ENCODE measurements around the gene SLC41A1.

SLC41A1 gene

DNA sequence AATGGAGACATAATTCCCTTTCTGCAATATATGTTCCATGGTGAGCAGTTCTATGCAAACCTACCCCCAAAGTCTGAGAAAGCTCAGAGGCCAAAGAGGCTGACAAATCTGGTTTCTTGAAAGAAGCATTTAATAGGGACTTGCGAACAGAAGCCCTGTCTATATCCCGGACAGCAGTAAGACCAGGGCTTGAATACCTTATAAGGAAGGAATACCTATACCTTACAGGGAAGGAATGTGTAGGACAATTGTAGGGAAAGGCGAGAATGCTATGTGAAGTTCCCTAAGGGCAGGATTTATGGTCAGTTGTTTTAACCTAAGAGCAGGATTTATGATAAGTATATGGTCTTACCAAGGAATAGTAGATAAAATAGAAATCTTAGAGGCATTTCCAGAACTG, 5.0 kb upstream of the SLC41A1 start:
- no peak for FAIRE-seq

DNA sequence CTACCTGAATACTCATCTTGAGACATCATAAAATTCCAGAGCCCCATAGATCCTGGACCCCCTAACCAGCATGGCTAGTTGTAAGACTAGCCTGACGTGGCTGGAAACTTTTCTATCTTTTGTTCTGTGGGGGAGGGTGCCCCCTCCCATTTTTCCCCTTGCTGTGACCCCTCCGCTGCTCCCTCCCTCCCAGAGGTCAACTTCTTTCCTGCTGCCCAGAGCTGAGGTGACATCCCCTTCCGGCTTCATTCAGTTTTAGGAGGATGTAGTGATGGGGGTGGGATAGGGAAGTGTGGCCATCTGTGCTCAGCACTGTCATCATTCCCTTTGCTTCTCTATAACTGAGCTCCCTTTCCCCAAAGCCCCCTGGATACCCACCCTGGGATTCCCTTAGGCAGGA, 4.4 kb upstream of the SLC41A1 start:
- no peak for FAIRE-seq

DNA sequence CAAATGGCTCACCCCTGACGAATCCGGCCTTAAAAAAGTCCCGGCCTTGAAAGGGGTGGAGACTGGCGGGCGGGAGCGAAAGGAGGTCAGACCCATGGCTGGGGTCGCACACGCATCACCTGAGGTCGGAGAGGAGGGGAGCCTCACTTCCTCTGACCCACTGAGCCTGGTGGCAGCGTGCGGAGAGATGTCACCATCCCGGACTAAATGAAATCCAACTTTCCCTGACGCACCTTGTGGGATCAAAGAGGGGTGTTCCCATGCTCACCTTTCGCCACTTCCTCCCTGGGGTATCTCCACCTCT, 709 bp upstream of the SLC41A1 start:
- no peak for FAIRE-seq

DNA sequence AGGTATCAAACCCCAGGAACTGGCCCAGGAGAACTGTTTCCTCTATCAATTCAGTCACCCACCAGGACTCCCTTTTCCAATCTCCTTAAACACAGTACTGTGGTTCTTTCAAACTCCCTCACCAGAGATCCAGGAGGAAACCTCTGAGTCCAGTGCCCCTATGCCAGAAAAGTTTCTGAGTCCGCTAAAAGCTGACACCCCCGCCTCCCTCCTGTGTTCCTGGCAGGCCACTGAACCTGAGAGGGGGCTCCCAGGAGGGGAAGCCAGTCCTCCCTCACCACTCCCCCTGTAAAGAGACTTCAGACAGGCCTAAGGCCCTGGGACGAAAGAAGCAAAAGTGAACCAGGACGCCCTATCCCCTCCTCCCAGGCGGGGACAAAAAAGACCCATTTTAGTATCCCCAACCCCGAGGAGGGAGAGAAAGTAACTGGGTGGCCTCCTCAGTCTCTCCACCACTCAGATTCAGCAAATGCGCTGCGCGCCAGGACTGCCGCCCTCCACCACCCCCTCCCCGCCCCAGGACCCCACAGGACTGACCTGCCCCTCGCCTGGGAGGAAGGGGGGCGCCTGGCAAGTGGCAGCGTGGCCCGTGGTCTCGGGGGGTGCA, 624 bp downstream of the SLC41A1 start:
- no peak for FAIRE-seq

DNA sequence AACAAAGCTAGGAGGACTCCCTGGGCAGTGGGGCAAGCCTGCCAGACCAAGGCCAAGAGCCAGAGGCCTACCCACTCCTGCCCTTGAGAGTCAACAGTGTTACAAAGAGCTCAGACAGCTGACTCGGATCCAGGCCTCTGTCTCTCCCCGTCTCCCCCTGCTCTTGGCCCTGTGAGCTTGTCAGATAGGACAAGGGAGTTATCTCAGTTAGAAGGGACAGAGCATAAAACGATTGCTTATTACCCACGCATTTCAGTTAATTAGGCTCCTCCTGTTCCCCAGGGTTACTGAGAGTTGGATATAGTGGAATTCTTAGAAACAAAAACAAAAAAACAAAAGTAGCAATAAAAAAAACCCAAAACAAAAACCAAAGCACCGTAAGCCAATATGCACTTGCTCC, 1.3 kb downstream of the SLC41A1 start:
- FAIRE-seq = no peak

DNA sequence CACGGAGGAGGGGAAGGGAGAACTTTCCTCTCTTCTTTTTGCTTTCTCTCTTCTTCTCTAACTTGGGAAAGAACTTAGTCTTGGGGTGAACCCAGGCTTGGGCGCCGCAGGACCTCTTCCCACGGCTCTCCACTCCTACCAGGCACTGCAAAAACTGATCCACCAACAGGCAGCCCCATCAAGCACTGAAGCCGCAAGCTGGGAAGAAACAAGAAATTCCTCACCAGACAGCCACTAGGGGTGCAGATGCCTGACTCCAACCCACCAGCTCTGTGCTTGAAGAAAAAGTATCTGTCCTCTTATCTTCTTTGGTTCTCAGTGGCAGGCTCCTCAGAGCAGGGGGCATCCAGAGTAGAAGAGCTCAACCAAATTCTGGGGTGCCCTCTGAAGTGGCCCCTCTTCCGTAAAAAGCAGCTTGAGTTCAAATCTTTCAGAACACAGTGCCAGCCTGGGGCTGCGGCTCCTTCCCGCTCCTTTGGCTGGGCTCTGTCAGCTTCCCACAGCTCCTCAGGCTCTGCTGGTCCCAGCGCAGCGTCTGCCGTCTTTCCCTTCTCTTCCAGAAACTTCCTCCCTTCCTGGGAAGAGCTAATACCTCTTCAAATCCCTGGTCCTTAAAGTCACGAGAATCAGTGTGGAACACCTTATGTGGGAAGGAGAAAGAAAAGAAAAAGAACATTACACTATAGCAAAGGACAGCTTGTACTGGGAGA, 2.4 kb downstream of the SLC41A1 start:
- FAIRE-seq = no peak

DNA sequence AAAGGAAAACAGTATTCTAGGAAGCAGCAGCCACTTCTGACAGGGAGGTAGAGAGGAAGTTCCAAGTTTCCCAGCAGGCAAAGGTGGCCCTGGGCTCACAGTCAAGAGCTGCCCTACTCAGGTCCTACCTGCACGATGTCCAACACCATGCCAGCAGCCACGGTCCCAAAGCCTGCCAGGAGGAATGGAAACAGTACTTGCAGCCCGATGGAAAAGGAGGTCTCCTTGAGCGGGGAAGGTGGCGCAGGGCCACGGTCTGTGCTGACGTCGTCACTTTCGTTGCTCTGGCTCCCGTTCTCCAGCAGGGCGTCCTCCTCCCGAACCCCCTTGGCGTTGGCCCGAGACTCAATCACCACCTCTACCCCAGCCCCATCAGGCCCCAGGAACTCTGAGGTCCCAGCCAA, 3.1 kb downstream of the SLC41A1 start:
- FAIRE-seq = no peak

DNA sequence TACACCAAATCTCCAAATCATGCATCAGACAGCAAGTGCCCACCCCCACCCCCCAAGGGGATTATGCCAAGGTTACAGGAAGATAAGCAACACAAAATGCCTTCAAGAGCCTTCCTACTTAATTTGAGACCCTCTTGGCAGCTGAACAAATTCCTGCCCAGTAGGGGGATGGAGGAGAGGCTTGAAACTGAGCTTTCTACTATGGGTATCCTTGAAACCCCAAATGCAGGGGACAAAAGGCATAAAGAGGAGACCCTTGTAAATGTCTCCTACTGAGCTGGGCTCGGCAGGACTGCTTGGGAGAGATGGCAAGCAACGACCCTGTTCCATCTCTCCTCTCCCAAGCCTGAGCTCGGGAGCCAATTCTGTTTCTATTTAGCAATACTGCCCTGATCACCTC, 3.5 kb downstream of the SLC41A1 start:
- no peak for FAIRE-seq

DNA sequence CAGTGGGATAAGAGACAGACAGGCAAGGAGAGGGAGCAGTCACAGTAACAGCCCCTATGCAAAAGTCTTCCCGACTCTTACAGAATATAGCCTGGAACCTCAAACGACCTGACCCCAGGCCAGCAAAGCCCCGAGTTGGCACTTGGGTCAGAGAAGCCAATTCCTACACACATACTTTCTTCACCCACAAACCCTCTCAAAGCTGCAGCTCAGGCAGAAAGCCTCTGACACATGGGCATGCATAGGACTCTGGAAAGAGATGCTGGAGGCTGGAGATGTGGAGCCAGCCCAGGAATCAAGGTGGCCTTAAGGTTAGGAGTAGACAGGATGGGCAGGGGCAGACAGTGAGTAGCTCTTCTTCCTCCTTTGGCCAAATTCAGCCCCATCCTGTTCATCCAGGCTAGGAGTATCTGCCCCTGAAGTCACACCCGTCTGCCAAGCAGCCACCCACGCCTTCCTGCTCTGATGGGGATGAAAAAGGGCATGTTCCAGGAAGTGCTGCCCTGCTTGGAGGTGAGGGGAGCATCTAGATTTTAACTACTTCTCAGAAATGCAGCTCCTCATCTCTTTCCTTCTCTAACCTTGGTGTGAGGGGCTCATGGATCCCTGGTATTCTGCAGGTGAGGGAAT, 7.8 kb downstream of the SLC41A1 start:
- FAIRE-seq = no peak

DNA sequence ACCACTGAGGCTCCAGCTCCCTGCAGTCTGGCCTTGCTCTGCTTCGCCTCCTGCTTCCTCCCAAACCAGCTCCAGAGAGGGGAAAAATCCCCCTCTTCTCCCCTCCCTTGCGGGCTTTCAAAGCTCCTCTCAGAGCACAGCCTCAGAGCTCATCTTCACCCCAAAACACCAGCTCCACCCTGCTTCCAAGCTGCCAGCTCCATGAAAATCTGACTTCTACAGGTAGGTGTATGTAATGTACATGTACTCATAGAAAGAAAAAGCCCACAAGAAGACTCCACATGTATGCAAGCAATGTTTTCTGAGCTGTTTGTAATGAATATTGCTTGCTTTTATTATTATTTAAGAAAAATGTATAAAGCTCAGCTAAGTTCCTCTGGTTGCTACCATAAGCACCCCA, 8.4 kb downstream of the SLC41A1 start:
- FAIRE-seq = no peak

DNA sequence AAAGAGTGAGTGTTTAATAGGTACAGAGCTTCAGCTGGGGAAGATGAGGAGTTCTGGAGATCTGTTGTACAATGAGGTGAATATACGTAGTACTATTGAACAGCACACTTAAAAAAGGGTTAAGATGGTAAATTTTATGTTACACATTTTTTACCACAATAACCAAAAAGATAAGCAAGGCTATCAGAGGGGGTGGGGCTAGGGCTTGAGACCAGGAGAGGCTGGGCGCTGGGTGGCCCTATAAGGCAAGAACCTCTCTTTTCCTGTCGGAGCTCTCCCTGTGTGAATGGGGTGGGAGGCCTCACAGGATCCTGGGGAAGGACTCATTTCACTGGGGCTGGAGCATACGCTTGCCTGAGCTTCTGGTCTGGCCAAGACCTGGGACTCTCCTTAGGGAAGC, 9.0 kb downstream of the SLC41A1 start:
- no peak for FAIRE-seq

DNA sequence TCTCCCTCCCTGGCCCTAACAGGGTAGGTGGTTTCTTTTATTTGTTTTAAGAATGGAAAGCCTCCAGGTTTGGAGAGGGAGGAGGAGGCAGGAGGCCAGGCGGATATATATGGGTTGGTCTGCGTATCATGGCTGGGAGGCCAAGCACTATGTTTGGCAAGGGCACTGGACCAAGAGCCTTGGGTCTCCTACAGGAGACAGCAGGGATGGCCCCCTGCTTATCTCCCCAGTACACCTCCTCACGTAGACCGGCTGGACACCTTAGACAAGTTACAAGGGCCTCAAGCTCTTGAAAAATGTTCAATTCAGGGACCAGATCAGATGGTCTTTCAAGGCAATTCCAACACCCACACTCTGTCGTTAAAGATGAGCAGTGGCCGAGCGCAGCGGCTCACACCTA, 10.9 kb downstream of the SLC41A1 start:
- FAIRE-seq = no peak

DNA sequence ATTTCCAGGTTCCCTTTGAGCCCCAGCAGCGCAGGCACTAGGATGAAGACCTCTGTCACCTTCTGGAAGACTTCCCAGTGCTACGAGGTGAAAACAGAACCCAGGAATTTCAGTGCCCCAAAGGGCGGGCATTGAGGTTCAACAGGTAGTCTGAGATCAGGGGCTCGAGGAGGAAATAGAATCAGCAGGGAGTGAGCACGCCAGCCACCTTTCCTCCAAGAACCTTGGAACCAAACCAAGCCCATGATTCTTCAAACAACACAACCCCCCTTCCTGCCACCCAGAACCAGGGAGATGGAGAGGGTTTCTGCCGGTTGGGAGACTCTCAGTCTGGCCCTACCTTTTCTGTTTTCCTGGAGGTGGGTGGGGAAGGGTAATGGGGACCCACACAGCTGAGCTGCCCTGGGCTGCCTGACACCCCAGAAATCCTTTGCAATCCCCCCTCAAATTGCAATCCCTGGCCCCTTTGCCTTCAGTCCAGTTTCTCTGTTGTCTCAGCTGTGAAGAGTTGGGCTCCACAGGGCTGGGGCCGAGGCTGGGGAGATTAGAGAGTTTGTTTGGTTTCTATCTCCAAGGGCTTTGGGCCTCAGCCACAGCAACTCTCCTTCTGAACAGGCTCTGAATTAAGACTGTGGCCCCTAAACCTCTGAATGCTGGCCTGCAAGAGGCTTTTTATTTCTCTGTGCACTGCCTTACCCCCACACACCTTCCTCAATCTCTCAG, 11.9 kb downstream of the SLC41A1 start:
- FAIRE-seq = no peak

DNA sequence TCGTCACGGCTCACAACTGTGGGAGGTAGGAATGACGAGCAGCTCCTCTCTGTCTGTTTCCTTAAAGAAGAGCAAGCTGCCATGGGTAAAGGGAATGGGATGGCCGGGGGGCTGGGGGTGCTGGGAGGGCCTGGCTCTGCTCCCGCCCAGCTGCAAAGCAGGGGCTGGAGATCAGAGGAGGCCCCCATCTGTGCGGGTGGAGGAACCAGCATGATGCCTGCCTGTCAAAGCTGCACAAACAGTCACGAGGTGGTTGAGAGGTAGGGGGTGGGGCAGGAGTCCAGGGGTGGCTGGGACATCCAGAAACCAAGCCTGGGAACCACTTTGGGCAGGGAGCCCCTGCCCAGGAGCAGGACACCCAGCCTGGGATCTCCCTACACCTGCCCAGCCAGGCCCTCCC, 12.6 kb downstream of the SLC41A1 start:
- no peak for FAIRE-seq

DNA sequence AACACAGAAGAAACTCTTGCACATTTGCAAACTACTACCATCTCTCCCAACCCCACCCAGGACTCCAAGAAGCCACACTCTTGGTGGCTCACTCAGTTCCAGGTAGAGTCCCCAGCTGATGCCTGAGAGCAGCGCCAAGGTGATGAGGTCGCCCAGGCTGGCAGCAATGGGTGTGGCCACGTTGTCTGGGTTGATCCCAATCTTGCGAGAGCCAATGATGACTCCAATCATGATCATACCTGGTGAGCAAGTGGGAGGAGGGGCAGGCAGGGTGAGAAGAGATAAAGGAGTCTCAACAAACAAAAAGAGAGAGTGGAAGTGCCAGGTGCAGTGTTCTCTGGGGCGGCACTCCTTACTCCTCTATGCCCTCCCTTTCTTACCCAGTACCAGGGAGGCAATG, 14.4 kb downstream of the SLC41A1 start:
- no peak for FAIRE-seq

DNA sequence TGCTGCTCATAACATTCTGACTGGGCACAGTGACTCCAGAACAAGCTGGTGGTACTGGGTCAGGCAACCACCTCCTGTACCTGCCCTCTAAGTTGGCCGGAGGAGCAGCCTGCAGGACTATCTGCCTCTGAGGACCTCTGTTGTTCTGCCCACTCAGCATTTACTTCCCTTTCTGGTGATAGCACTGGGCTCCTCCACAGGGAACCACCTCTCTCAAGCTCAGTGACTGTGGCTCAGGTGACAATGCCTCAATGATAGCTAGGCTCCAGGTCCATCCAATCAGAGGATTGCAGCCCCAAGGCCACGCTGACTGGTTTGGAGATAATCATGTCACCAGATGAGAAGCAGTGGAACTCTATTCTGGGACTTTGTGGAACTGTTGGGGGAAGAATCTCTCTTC, 15.8 kb downstream of the SLC41A1 start:
- FAIRE-seq = no peak

DNA sequence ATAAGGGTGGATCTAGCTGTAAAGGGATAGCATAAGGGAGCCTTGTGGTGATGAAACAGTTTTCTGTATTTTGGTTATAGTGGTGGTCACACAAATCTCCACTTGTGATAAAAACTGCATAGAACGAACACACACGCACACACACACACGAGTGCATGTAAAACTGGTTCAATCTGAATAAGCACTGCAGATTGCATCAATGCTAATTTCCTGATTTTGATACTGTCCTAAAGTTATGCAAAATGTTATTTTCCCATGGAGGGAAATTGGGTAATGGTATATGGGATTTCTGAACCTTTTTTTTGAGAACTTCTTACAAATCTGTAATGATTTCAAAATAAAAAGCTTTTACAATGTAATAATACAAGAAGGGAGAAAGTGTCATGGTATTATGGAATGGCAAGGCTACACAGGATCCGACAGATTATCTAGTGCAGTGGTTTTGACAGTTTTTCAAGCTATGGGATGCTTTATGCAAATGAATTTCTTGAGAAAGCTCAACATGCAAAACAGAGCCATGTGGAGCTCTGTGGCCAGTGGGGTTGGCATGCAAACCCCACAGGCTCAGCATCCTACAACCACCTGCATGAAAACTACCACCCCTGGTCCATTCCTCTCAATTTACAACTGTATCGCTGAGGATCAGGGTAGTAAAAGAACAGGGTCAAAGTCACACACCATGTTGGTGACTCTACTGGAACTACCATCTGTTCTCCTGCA, 18.8 kb downstream of the SLC41A1 start:
- FAIRE-seq = no peak

DNA sequence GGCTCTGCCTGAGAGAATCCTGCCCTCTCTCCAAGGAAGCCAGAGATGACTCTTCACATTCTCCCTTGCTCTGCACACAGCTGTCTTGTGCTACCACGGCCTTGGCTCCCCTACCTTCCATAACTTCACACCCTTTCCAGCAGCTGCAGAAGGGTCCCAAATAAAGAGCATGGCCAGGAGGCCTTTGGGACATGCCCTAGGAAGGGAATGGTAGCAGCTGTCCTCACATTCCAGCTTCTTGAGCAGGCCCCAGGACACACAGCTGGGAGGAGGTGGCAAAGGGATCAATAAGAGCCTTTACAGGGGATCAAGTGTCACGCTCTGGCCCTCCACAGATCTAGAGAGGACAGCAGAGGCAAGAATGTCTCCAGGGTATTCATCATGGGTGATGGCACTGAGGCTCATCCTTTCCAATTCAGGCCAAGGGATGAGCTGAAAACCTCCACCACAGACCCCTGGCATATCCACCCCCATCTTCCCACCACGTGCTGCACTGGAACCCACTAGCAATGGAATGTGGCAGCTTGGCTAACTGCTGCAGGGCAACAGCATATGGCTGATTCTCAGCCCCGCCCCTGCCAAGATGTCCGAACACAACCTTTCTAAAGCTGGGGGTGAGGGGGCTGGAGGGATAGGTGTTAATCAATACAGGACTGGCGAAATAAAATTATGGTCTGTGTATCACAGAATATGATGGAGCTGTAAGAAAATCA, 19.9 kb downstream of the SLC41A1 start:
- no peak for FAIRE-seq

DNA sequence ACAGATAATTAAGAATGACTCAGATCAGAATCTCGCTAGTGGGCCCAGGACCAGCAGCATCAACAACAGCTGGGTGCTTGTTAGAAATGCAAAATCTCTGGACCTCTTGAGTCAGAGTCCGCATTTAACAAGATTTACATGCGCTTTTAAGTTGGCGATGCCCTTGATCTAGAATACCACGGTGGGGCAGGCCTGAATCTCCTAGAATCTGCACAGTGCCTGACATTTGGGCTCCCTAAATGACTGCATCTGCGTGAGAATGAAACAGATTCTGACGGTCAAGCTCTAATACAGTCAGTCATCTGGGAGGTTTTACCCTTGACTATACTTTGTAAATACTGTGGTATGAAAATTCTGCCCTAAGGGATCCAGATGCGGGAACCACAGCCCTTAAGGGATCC, 20.5 kb downstream of the SLC41A1 start:
- FAIRE-seq = no peak

DNA sequence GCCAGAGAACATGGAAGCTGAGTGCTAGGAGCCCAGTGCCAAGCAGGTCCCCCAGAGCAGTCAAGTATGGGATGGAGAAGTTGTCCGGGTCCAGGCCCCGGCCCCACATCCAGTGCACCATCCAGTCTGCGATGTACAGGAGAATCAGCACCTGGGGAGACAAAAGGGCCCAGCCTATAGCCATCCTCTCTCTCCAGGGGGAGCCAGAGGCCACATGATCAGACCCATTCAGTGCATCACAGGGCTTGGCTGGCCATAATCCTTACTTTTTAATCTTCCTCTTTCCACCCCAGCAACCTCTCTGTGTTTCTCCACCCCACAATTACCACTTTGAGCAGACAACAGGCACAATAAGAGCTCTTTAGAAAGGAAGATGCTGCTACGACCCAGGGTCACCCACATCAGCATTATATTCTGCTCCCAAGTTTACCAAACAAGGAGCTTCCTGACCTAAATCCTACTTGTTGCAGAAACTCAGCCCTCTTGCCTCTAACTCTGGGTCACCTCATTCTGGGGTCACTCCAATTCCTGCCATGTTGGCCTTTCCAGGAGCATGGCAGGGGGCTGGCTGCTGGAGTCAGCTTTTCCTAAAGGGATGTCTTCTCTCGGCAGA, 21.3 kb downstream of the SLC41A1 start:
- FAIRE-seq = no peak

DNA sequence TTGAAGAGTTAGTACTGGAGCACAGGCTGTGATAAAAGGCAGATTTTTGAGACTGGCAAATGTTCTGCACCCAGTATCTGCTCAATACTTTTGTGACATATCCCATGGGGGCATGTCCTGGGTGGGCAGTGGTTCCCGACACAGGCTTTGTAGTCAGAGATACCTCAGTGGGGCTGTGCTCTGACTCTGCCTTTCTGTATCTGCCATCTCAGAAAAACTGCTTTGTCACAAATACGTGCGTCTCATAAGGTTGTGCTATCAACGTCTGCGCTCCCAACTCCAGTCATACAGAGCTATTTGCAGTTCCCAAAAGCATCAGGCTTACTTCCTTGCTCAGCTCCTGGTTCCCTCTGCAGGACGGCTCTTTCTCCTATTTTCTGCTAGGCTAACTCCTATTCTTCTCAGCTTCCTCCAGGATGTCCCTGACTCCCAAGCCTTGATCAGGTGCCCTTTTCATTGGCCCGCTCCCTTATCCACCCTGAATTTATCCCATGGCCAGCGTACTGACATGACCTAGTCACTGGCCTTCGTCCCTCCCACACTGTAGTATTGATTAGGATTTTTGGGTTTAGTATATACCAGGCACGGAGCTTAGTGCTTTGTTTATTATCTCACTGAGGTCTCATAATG, 25.6 kb downstream of the SLC41A1 start:
- FAIRE-seq = no peak

DNA sequence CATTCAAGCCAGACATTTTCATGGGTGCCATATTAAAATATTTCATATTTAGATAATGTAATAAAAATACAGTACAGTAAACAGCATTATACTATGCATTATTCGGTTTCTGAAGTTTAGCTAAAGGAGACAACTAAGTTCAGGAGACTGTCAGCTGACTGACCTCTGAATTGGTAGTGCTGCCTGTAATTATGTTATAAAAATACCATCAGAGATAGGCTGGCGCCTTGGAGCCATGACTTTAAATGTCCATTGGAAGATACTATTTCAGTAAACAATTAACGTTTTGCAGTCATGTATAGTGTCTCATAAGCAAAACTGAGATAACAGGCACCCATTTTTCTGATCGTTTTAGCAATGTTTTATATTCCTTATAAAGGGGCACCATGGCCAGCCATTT, 26.4 kb downstream of the SLC41A1 start:
- no peak for FAIRE-seq
